Epithelial cell of prostate (primary cell): ENCODE results near the gene ATP13A2.
A peak's percentile ranks its signal among the peaks of the same experiment; 100 is the strongest.

Experiments used
- DNase-seq: peaks from one replicate; pipeline ENCODE4 v3.0.0-alpha.2; 2011; ENCODE audit warnings: low read depth, low spot score
- H3K27ac ChIP-seq: fragments of 450-650 bp; 2 replicates; pipeline ENCODE4 v1.5.1; 2017; ENCODE audit warnings: mild to moderate bottlenecking

Gene ATP13A2

GRCh38 chr1:17031436-17031835, 19.7 kb upstream of the ATP13A2 start:
- no peak for DNase-seq
- H3K27ac ChIP-seq, result no peak overlapping the region

GRCh38 chr1:17030206-17030605, 18.5 kb upstream of the ATP13A2 start:
- no peak for DNase-seq
- H3K27ac ChIP-seq, result no peak overlapping the region

- peak overlapping the region; percentile 53 for H3K27ac ChIP-seq
- DNase-seq, result no peak
These were observed 17.0 kb upstream of the ATP13A2 start for GRCh38 chr1:17028662-17029188.

DNA sequence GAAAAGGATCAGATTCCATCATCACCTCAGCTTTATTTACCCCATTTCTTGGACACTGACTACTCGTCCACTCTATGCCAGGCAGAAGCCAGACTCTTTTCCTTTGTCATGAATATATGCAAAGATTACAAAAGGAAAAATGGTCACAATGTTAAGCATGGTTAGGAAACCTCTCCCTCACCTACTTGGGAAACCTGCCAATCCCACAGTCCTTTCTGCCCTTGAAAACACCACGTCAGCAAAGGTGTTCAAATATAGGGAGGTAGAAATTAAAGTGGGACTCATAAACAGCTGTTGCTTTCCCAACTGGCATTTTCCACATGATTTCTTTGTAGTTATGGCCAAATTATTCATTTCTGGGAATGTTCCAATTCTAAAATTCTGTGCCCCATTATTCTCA, 16.2 kb upstream of the ATP13A2 start:
- no peak for DNase-seq
- peak overlapping the region; percentile 53 for H3K27ac ChIP-seq

GRCh38 chr1:17027403-17027802, 15.7 kb upstream of the ATP13A2 start:
- H3K27ac ChIP-seq, result peak overlapping the region; percentile 53
- DNase-seq, result no peak

- no peak for DNase-seq
- H3K27ac ChIP-seq, result no peak overlapping the region
These were observed 13.0 kb upstream of the ATP13A2 start for GRCh38 chr1:17024721-17025120.

DNA sequence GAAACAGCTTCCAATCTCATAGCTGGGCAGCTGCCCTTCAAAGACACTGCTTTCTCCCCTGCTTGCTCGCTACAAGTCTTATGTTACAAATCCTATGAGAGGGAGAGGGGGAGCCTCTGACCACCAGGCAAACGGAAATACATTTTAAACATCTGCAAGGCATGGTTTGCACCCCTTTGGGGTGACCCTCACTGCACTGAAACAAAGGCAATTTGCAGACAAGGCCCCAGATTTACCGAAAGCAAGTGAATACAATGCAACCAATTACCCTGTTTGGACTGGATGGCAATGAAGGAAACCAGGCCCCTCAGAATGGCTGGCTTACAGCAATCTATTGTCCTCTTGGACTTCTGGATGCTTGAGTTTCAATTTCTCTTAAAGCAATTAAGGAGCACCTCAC, 11.8 kb upstream of the ATP13A2 start:
- no peak for DNase-seq
- no peak overlapping the region for H3K27ac ChIP-seq

DNA sequence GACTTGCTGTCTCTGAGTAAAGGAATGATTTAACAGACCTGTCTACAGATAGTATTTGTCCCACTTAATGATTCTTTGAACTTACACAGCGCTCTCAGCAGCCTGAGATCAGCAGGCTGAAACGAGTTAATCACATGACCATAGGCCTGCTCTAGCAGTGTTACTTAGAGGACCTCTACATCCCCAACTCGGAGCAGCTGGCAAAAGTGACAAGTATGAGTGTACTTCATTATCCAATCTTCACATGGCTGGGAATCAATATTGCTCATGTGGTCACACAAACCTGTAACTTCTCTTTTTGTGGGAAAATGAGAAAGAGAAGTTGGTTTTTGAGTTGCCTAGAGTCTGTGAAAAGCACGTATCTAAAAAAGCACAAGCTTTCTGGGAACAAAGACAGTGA, 11.4 kb upstream of the ATP13A2 start:
- no peak for DNase-seq
- no peak overlapping the region for H3K27ac ChIP-seq

DNA sequence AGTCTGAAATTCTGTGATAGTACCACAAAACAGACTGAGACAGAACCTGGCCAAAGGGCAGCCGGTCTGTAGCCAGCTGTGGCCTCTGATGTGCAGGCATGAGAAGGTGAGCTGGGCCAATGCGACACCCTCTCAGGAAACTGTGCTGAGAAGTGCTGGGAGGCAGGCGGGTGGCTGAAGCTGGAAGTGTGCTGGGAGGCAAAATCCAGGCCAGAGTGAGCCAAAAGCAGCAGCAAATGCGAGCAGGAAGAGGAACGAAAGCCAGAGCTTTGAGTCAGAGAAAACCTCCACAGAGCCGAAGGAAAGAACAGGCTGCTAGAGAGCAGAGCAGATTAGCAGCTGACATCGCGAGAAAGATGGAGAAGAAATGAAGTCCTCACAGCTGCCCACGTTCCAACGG, 10.2 kb upstream of the ATP13A2 start:
- no peak for DNase-seq
- H3K27ac ChIP-seq, result no peak overlapping the region

DNA sequence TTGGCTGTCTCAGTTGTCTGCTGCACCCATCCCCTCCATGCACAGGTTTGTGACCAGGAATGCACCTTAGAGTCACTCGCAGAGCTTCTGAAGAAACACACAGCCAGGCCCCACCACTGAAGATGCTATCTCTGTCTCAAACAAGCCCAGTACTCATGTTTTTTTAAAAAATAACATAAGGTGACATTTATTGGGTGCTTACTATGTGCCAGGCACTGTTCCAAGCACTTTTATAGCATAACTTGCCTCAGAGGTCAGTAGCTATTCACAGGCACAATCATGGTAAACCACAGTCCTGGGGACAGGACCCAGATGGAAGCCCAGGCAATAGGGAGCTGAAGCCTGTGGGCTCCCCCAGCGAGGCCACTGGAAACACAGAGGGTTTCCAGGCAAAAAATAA, 8.8 kb upstream of the ATP13A2 start:
- no peak for DNase-seq

DNA sequence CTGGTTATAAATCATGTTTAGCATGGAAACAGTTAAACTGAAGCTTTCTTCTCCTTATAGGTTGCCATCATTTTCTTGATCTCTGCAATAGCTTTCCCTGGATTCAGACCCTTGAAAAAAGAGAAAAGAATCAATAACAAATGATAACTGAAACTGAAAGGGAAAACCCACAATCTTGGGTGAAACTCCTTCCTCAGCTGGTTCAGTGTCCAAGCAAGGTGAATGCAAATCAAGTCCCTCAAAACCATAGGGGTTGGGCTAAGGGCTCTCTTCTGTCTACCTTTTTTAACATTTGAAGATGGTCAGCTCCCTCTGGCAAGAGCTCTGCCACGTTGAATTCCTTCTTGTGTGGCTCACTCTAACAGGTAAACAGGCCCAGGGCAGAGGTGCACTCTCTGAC, 7.1 kb upstream of the ATP13A2 start:
- DNase-seq, result no peak
- no peak overlapping the region for H3K27ac ChIP-seq

More for the DNA sequence above, 8.8 kb upstream of the ATP13A2 start:
- H3K27ac ChIP-seq, result no peak overlapping the region

GRCh38 chr1:17017435-17017834, 5.7 kb upstream of the ATP13A2 start:
- H3K27ac ChIP-seq, result no peak overlapping the region
- no peak for DNase-seq

DNA sequence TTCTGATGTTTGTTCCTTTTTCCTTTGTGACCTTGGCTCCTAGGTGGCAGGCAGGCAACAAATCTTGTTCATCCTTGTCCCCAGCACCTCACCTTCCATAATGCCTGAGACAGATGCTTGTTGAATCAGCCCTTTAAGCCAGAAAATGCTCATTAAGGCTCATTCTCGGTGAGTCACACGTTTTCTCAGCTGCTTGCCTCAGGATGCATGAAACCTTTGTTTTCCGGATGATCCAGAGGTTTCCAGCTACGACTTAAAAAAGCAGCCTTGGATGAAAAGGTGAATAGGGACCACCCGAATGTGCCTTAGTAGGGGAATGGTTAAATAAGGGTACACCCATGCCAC, 4.6 kb upstream of the ATP13A2 start:
- H3K27ac ChIP-seq, result peak overlapping the region; percentile 15
- no peak for DNase-seq

- no peak for DNase-seq
- H3K27ac ChIP-seq, result no peak overlapping the region
These were observed 3.2 kb upstream of the ATP13A2 start for GRCh38 chr1:17014671-17015567.

DNA sequence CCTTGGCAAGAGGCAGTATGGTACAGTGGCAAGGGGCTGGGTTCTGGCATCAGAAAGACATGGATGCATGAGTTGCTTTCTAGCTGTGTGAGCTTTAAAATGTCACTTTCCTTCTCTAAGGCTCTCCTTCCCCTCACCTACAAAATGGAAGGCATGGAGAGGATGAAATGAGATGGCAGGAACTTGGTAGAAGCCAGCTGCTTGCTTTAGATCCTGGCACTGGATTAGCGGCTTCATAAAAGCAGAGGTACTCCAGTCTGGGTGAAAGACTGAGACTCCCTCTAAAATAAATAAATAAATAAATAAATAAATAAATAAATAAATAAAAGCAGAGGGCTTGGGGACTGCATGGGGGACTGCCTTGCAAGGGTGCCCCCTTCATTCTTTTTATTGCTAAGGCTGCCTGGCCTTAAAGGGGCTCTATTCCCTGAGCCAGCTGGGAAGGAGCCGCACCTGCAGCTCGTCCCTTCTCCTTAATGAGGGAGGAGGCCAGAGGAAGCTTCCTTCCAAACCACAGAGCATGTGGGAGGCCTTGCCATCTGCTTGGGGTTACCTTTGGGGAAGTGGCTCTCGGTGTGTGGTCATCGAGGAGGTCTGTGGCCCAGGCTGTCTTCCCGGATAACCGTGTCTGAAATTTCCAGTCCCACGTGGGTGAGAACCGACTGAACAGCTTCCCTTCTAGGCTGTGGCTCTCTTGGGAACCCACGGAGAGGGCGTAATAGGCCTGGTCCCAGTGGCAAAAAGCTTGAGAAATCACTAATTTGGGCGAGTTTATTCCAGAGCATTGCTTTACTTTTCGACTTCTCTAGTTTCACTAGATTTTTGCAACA, 2.0 kb upstream of the ATP13A2 start:
- H3K27ac ChIP-seq, result no peak overlapping the region
- DNase-seq, result no peak

GRCh38 chr1:17012775-17013490, 1.2 kb upstream of the ATP13A2 start:
- H3K27ac ChIP-seq, result no peak overlapping the region
- DNase-seq, result no peak

DNA sequence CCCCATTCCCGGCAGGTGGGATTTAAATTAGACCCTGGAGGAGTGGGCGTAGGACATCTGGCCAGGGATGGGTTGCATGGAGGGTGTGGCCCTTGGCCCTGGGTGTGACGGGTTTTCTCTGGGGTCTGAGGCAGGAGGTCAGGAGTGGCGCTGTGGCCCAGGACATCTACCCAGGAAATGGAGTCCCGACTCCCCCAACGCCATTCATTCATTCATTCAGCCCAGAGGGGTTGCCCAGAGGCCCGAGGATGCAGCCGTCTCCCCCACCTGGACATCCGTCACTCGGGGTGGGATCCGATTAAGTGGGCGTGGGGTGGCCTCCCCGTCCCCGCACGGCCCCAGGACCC, 663 bp downstream of the ATP13A2 start:
- peak overlapping the region; percentile 33 for H3K27ac ChIP-seq
- DNase-seq, result no peak

DNA sequence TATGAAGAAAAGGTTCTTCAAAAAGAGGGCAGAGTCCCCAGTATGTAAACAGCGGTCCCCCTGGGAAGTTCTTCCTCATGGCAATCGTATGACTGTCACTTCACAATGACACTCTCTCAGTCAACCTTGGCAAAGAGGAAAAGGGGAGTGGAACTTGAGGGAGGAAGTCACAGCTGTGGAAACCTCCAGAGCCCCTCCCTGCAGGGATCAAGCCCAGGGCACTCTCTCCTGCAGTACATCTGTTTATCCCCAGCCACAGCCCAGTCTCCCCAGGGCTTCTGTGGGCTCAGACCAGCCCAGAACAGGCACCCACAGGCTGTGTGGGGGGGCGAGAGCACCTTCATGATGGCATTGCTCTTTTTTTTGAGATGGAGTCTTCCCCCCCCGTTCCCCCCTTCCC, 2.0 kb downstream of the ATP13A2 start:
- H3K27ac ChIP-seq, result no peak overlapping the region
- no peak for DNase-seq

DNA sequence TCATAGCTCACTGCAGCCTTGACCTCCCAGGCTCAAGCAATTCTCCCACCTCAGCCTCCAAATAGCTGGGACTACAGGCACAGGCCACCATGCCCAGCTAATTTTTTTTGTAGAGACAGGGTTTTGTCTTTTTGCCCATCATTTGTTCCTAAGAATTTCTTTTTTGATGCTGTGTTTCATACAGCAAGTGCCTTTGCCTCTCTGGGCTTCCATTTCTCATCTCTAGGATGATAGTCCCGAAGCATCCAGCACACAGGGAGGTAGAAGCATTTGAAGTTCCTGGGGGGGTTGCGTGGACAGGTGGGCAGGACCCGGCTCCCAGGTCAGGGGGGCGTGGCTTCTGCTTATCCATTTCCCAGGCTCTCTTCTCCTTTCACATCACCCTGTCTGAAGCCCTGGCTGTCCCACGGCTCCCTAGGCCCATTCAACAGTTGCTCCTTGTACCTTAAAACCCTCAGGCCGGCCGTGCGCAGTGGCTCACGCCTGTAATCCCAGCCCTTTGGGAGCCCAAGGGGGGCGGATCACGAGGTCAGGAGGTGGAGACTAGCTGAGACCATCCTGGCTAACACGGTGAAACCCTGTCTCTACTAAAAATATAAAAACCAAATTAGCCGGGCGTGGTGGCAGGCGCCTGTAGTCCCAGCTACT, 3.4 kb downstream of the ATP13A2 start:
- H3K27ac ChIP-seq, result no peak overlapping the region
- no peak for DNase-seq

DNA sequence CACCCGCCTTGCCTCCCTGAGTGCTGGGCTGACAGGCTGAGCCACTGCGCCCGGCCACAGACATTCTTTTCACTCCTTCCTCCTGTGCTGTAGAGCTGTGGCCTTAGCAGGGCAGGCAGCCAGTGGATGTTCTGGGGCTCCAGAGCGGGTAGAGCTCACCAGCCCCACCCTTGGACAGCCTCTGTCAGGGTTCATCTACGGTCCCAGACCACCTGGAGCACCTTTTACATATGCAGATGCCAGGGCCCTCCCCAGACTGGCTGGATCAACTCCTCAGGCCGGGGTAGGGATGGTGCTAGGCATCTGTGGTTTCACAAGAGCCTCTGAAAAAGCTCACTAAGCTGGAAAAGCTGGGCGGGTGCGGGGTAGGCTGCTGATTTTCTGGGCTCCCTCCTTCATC, 4.6 kb downstream of the ATP13A2 start:
- no peak for DNase-seq

More for the DNA sequence above, 4.6 kb downstream of the ATP13A2 start:
- H3K27ac ChIP-seq, result no peak overlapping the region
